ENCODE data around the gene HRH2. TPM values are rescaled to one million over a fixed set of nuclear protein-coding genes. Genes with fewer than 3 reads are reported as not detected.
"Not testable (repeated sequence)": the region's sequence is repeated elsewhere in the genome, so short reads cannot be mapped to it uniquely, and the experiment has no call there.

The HRH2 gene
- total RNA-seq, 2 experiments from 2014 or later: 26.8 to 29.0 TPM

GRCh38 chr5:175751369-175751768 is 93.5 kb downstream of the HRH2 start:
- peaks cover 31% of the 10 kb centered on the region for H3K27me3 Mint-ChIP-seq
- H3K9me3 Mint-ChIP-seq: no peaks in the 10 kb centered on the region
- H3K4me3 Mint-ChIP-seq: no peak overlapping the region
- ATAC-seq (ENCODE audit: low read depth) (no peak), DNase-seq (no peak)
- peaks cover 10% of the 10 kb centered on the region for H3K4me1 Mint-ChIP-seq
- no peaks in the 10 kb centered on the region for H3K36me3 Mint-ChIP-seq
- POLR2A ChIA-PET: no interaction called here
- no peak overlapping the region for H3K27ac Mint-ChIP-seq

- no peak overlapping the region for H3K27ac Mint-ChIP-seq
- H3K9me3 Mint-ChIP-seq: no peaks in the 10 kb centered on the region
- DNase-seq (no peak), ATAC-seq (ENCODE audit: low read depth) (no peak)
- peaks cover 29% of the 10 kb centered on the region for H3K27me3 Mint-ChIP-seq
- H3K36me3 Mint-ChIP-seq: no peaks in the 10 kb centered on the region
- H3K4me3 Mint-ChIP-seq: no peak overlapping the region
- POLR2A ChIA-PET: no interaction called here
- H3K4me1 Mint-ChIP-seq: peaks cover 1% of the 10 kb centered on the region
Observed at GRCh38 chr5:175752826-175753535, 95.1 kb downstream of the HRH2 start.

- POLR2A ChIA-PET: no interaction called here
- no peak for ATAC-seq (ENCODE audit: low read depth)
- no peak overlapping the region for H3K4me3 Mint-ChIP-seq
Observed at GRCh38 chr5:175753536-175754402, 95.9 kb downstream of the HRH2 start.

GRCh38 chr5:175759991-175760390 is 102.1 kb downstream of the HRH2 start:
- ATAC-seq (ENCODE audit: low read depth); H3K4me3 Mint-ChIP-seq; H3K27ac Mint-ChIP-seq; H3K9me3 Mint-ChIP-seq; DNase-seq; H3K4me1 Mint-ChIP-seq; POLR2A ChIA-PET; H3K36me3 Mint-ChIP-seq: not testable (repeated sequence)
- peaks cover 45% of the 10 kb centered on the region for H3K27me3 Mint-ChIP-seq

More at GRCh38 chr5:175753536-175754402, 95.9 kb downstream of the HRH2 start:
- Mint-ChIP-seq H3K4me1 (peaks cover 1% of the 10 kb centered on the region), H3K36me3 (no peaks in the 10 kb centered on the region), H3K27ac (no peak overlapping the region), H3K9me3 (no peaks in the 10 kb centered on the region), H3K27me3 (peaks cover 36% of the 10 kb centered on the region)
- no peak for DNase-seq

Other genes with a start within 250 kb of the HRH2 start
- not detected for gene DRD1, start 213.9 kb upstream of the HRH2 start, total RNA-seq
- gene SFXN1, start 179.5 kb upstream of the HRH2 start, total RNA-seq: 100 to 1,000 TPM; 188 to 194 TPM
- not detected for gene CPLX2, start 213.5 kb downstream of the HRH2 start, total RNA-seq

Data from activated naive CD8-positive, alpha-beta T cell treated with anti-CD3 and anti-CD28 coated beads, Interleukin-2, amount 10 ng/mL, durations not matched to agents 7 days and 5 days (primary cell).